Astrocyte (in vitro differentiated cells and primary cell): Measurements from ENCODE around the gene DISC1. TPM values are rescaled to one million over a fixed set of nuclear protein-coding genes. Genes with fewer than 3 reads are reported as not detected.

Source experiments
- DNase-seq: peaks from one replicate; pipeline ENCODE4 v3.0.0-alpha.2; 2010; ENCODE audit warnings: low read depth
- FAIRE-seq: peaks from 2 replicates; lab custom pipeline; 2011; peaks lifted over from hg19 to GRCh38; lab: Jason Lieb, UNC
- H2AFZ ChIP-seq: 2 replicates; pipeline ENCODE4 v1.6.0; 2012; ENCODE audit warnings: low read depth, low read length, inconsistent platforms
- H3K27ac ChIP-seq: 2 replicates; pipeline ENCODE4 v1.5.1; 2011; ENCODE audit warnings: low read depth, low read length, inconsistent platforms
- H3K27me3 ChIP-seq: 2 replicates; pipeline ENCODE4 v1.6.0; 2011; ENCODE audit warnings: low read length, inconsistent platforms; ENCODE audit not compliant: insufficient read depth
- H3K36me3 ChIP-seq: 2 replicates; pipeline ENCODE4 v1.5.1; 2011; ENCODE audit warnings: low read length, inconsistent platforms; ENCODE audit not compliant: insufficient read depth
- H3K4me1 ChIP-seq: 2 replicates; pipeline ENCODE4 v1.5.1; 2011; ENCODE audit warnings: low read length, inconsistent platforms; ENCODE audit not compliant: insufficient read depth
- H3K4me2 ChIP-seq: 2 replicates; pipeline ENCODE4 v1.6.0; 2012; ENCODE audit warnings: low read length, inconsistent platforms
- H3K4me3 ChIP-seq: 2 replicates; pipeline ENCODE4 v1.5.1; 2011; ENCODE audit warnings: low read depth, mild to moderate bottlenecking, low read length, inconsistent platforms; ENCODE audit not compliant: insufficient read depth
- H3K79me2 ChIP-seq: 2 replicates; pipeline ENCODE4 v1.6.0; 2012; ENCODE audit warnings: mild to moderate bottlenecking, low read length, inconsistent platforms; ENCODE audit not compliant: insufficient read depth
- H3K9ac ChIP-seq: 2 replicates; pipeline ENCODE4 v1.6.0; 2012; ENCODE audit warnings: mild to moderate bottlenecking, low read length, inconsistent platforms
- H3K9me3 ChIP-seq: 2 replicates; pipeline ENCODE4 v1.5.1; 2012; ENCODE audit warnings: low read depth, mild to moderate bottlenecking, low read length, inconsistent platforms; ENCODE audit not compliant: insufficient read depth
- H4K20me1 ChIP-seq: 2 replicates; pipeline ENCODE4 v1.6.0; 2012; ENCODE audit warnings: low read length, inconsistent platforms; ENCODE audit not compliant: insufficient read depth
- H3K27ac Mint-ChIP-seq: one replicate; pipeline ENCODE4 v1.8.0; 2021; ENCODE audit warnings: mild to moderate bottlenecking, mixed read lengths; ENCODE audit not compliant: unreplicated experiment
- H3K27me3 Mint-ChIP-seq: one replicate; pipeline ENCODE4 v1.8.0; 2021; ENCODE audit warnings: low read depth, mixed read lengths; ENCODE audit not compliant: unreplicated experiment
- H3K36me3 Mint-ChIP-seq: one replicate; pipeline ENCODE4 v1.8.0; 2021; ENCODE audit warnings: low read depth, mixed read lengths; ENCODE audit not compliant: unreplicated experiment
- H3K4me1 Mint-ChIP-seq: one replicate; pipeline ENCODE4 v1.8.0; 2021; ENCODE audit warnings: low read depth, mixed read lengths; ENCODE audit not compliant: unreplicated experiment
- H3K4me3 Mint-ChIP-seq: one replicate; pipeline ENCODE4 v1.8.0; 2021; ENCODE audit warnings: mild to moderate bottlenecking, moderate library complexity, mixed read lengths; ENCODE audit not compliant: unreplicated experiment
- H3K9me3 Mint-ChIP-seq: one replicate; pipeline ENCODE4 v1.8.0; 2021; ENCODE audit warnings: mild to moderate bottlenecking, mixed read lengths; ENCODE audit not compliant: unreplicated experiment
- EZH2 ChIP-seq: IDR thresholded peaks from 2 replicates; pipeline ENCODE4 v1.6.1; 2012; ENCODE audit warnings: mild to moderate bottlenecking, low read length, inconsistent platforms; ENCODE audit not compliant: insufficient read depth
- total RNA-seq: library from RNA; stranded (reverse); gene quantifications from 2 replicates; pipeline ENCODE4 v1.2.1, GENCODE V29; 2021
- TF ChIP-seq, protein P1 (sequence below): IDR thresholded peaks from 2 replicates; pipeline ENCODE4 v1.5.1; 2011; ENCODE audit warnings: low read depth, mild to moderate bottlenecking, inconsistent platforms, low read length, moderate library complexity; ENCODE audit not compliant: insufficient read depth

The DISC1 gene
- total RNA-seq, 1 donor from 2014 or later, result 9.1 TPM

DNA sequence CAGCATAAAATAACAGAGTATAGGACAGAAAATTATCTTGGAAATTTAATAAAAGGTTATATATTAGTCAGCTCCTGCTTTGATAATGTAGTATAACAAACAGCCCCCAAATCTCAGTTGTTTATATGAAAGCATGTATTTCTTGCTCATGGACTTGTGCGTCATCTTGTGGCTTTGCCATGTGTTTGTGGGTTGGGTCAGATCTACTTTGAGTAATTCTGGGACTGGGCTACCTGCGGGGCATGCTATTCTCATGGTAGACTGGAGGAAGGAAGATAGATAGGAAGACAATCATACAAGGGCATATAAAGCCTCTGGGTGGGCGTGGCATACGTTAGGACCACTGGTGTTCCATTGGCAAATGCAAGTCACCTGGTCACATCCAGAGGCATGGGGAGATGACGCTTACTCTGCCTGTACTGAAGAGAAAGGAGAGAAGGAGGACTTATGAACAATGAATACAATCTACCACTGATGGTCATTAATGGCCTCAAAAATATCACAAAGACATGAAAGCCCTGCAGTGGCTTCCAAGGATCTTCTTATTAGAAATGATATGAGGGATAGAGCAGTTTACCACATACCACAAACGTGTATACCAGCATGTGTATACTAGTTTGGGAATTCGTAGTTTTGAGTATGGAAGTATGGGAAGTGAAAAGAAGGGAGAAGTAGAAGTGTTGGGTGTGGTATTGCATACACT lies 267.0 kb downstream of the DISC1 start:
- H3K27ac Mint-ChIP-seq, result no peak overlapping the region
- Histone ChIP-seq H3K4me3 (no peak overlapping the region), H4K20me1 (no peaks in the 10 kb centered on the region), H3K4me2 (no peak overlapping the region), H3K4me1 (no peaks in the 10 kb centered on the region), H3K79me2 (no peaks in the 10 kb centered on the region), H3K9ac (no peak overlapping the region), H3K36me3 (no peaks in the 10 kb centered on the region), H3K27me3 (no peaks in the 10 kb centered on the region), H3K27ac (no peak overlapping the region), H3K9me3 (no peaks in the 10 kb centered on the region), H2AFZ (no peak overlapping the region)
- no peak for FAIRE-seq
- H3K4me3 Mint-ChIP-seq, result no peak overlapping the region
- no peaks in the 10 kb centered on the region for H3K36me3 Mint-ChIP-seq
- H3K27me3 Mint-ChIP-seq, result no peaks in the 10 kb centered on the region
- TF ChIP-seq, protein P1, sequence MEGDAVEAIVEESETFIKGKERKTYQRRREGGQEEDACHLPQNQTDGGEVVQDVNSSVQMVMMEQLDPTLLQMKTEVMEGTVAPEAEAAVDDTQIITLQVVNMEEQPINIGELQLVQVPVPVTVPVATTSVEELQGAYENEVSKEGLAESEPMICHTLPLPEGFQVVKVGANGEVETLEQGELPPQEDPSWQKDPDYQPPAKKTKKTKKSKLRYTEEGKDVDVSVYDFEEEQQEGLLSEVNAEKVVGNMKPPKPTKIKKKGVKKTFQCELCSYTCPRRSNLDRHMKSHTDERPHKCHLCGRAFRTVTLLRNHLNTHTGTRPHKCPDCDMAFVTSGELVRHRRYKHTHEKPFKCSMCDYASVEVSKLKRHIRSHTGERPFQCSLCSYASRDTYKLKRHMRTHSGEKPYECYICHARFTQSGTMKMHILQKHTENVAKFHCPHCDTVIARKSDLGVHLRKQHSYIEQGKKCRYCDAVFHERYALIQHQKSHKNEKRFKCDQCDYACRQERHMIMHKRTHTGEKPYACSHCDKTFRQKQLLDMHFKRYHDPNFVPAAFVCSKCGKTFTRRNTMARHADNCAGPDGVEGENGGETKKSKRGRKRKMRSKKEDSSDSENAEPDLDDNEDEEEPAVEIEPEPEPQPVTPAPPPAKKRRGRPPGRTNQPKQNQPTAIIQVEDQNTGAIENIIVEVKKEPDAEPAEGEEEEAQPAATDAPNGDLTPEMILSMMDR, result no peak
- no peak for TF ChIP-seq EZH2
- H3K4me1 Mint-ChIP-seq, result no peaks in the 10 kb centered on the region
- no peaks in the 10 kb centered on the region for H3K9me3 Mint-ChIP-seq
- DNase-seq, result no peak

DNA sequence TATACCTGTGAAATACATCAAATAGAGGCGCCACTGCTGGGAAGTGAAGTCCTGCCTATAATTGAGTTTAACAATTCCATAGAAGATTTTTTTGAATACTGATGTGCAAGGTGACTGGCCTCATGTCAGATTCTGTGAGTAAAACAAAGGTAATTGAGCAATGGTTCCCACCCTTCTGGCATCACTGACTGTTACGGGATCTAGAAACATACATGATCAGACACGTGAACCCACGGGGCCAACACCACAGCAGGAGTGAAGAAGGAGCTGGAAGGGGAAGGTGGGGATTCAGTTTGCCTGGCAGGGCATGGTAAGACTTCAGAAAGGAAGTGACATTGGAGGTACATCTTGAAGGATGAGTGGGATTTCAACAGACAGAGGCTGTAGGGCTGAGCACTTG lies 270.2 kb downstream of the DISC1 start:
- no peak for FAIRE-seq
- Mint-ChIP-seq H3K27me3 (no peaks in the 10 kb centered on the region), H3K4me3 (no peak overlapping the region), H3K27ac (no peak overlapping the region), H3K4me1 (no peaks in the 10 kb centered on the region), H3K9me3 (no peaks in the 10 kb centered on the region), H3K36me3 (no peaks in the 10 kb centered on the region)
- TF ChIP-seq, protein P1, result no peak
- no peak for TF ChIP-seq EZH2
- Histone ChIP-seq H3K27ac (no peak overlapping the region), H3K27me3 (no peaks in the 10 kb centered on the region), H3K79me2 (no peaks in the 10 kb centered on the region), H3K4me3 (no peak overlapping the region), H2AFZ (no peak overlapping the region), H3K4me2 (no peak overlapping the region), H4K20me1 (no peaks in the 10 kb centered on the region), H3K9me3 (no peaks in the 10 kb centered on the region), H3K4me1 (no peaks in the 10 kb centered on the region), H3K36me3 (no peaks in the 10 kb centered on the region), H3K9ac (no peak overlapping the region)
- DNase-seq, result no peak

DNA sequence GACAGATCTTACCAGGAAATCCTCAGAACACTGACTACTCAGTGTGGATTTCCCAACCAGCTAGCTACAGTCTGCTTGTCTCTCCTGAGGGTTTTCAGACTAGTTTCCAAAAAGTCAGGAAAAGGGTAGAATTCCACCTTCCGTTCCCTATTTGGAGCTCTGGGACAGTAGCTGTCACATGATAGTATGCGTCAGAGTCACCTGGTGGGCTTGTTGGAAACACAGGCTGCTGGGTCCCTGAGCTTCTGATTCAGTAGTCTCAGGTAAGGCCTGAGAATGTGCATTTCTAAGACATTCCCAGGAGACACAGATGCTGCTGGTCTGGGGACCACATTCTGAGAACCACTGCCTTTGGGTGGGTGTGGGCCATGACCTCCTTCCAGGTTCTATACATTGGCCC lies 272.5 kb downstream of the DISC1 start:
- peaks cover 5% of the 10 kb centered on the region for H3K4me1 Mint-ChIP-seq
- no peak overlapping the region for H3K4me3 Mint-ChIP-seq
- H3K27me3 Mint-ChIP-seq, result no peaks in the 10 kb centered on the region
- H3K27me3 ChIP-seq, result no peaks in the 10 kb centered on the region
- no peak overlapping the region for H3K27ac ChIP-seq
- FAIRE-seq (no peak), DNase-seq (no peak)
- no peaks in the 10 kb centered on the region for H3K9me3 Mint-ChIP-seq
- TF ChIP-seq, protein P1, result no peak
- TF ChIP-seq EZH2, result no peak
- H3K27ac Mint-ChIP-seq, result no peak overlapping the region
- H3K79me2 ChIP-seq, result no peaks in the 10 kb centered on the region
- H2AFZ ChIP-seq, result no peak overlapping the region
- H3K36me3 ChIP-seq, result no peaks in the 10 kb centered on the region
- no peaks in the 10 kb centered on the region for H3K36me3 Mint-ChIP-seq
- no peaks in the 10 kb centered on the region for H3K9me3 ChIP-seq
- no peaks in the 10 kb centered on the region for H4K20me1 ChIP-seq
- H3K4me1 ChIP-seq, result no peaks in the 10 kb centered on the region
- no peak overlapping the region for H3K9ac ChIP-seq
- no peak overlapping the region for H3K4me3 ChIP-seq
- H3K4me2 ChIP-seq, result no peak overlapping the region
